ENCODE data around the gene SLCO3A1.

- TF ChIP-seq, protein P1, sequence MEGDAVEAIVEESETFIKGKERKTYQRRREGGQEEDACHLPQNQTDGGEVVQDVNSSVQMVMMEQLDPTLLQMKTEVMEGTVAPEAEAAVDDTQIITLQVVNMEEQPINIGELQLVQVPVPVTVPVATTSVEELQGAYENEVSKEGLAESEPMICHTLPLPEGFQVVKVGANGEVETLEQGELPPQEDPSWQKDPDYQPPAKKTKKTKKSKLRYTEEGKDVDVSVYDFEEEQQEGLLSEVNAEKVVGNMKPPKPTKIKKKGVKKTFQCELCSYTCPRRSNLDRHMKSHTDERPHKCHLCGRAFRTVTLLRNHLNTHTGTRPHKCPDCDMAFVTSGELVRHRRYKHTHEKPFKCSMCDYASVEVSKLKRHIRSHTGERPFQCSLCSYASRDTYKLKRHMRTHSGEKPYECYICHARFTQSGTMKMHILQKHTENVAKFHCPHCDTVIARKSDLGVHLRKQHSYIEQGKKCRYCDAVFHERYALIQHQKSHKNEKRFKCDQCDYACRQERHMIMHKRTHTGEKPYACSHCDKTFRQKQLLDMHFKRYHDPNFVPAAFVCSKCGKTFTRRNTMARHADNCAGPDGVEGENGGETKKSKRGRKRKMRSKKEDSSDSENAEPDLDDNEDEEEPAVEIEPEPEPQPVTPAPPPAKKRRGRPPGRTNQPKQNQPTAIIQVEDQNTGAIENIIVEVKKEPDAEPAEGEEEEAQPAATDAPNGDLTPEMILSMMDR (IDR thresholded peaks at IDR 0.05; ENCODE audit: control extremely low read depth in 1 of 3, insufficient read depth in 1 of 3, low read depth in 1 of 3, low read length in 3 of 3), result no peak
- no peak for TF ChIP-seq POLR2AphosphoS5 (IDR thresholded peaks at IDR 0.05; ENCODE audit: low read depth, low read length)
- TF ChIP-seq RAD21 (IDR thresholded peaks at IDR 0.05 in 1 of 2, conservative IDR thresholded peaks at IDR 0.05 in 1 of 2; ENCODE audit: low read depth in 2 of 2, low read length in 2 of 2), result no peak
- TF ChIP-seq YY1 (IDR thresholded peaks at IDR 0.05; ENCODE audit: low read depth, low read length), result no peak
- TF ChIP-seq POLR2A (IDR thresholded peaks at IDR 0.05; ENCODE audit: control extremely low read depth in 1 of 2, low read depth in 2 of 2, low read length in 2 of 2), result no peak
- TF ChIP-seq SIN3A (conservative IDR thresholded peaks at IDR 0.05 in 1 of 2, IDR thresholded peaks at IDR 0.05 in 1 of 2; ENCODE audit: low read depth in 1 of 2, low read length in 2 of 2), result no peak
These were observed 198.2 kb downstream of the SLCO3A1 start for GRCh38 chr15:92051716-92052115.
